Erythroblast (primary cell): ENCODE data around the gene TNIK.

Experiments used
- GATA1 ChIP-seq: IDR thresholded peaks from 2 replicates; pipeline ENCODE4 v1.6.1; 2011; ENCODE audit warnings: low read depth, mild to moderate bottlenecking, control low read depth, low read length, moderate library complexity
- POLR2A ChIP-seq: IDR thresholded peaks from 2 replicates; pipeline ENCODE4 v1.6.1; 2011; ENCODE audit warnings: mild to moderate bottlenecking, low read length

GRCh38 chr3:171384101-171384891, 75.9 kb downstream of the TNIK start:
- TF ChIP-seq POLR2A = no peak
- TF ChIP-seq GATA1 = no peak
